HG03575 (cell line): ENCODE results near the gene HPSE2.

Experiments used
- ATAC-seq: cut with Tn5 transposase; IDR thresholded peaks from one replicate; pipeline ENCODE4 v1.9.1; 2021; ENCODE audit not compliant: unreplicated experiment, insufficient number of reproducible peaks, low FRiP score; ENCODE audit errors: extremely low read depth

The HPSE2 gene

GRCh38 chr10:98467506-98468318 is 767.9 kb downstream of the HPSE2 start:
- peak; percentile 69 for ATAC-seq

GRCh38 chr10:98466861-98467505 is 768.7 kb downstream of the HPSE2 start:
- ATAC-seq, result no peak

- no peak for ATAC-seq
Measured at GRCh38 chr10:98465866-98466265, 769.8 kb downstream of the HPSE2 start.

- ATAC-seq, result no peak
Measured at GRCh38 chr10:98463976-98464754, 771.5 kb downstream of the HPSE2 start.

- no peak for ATAC-seq
Measured at GRCh38 chr10:98463016-98463415, 772.6 kb downstream of the HPSE2 start.

GRCh38 chr10:98461500-98461842 is 774.2 kb downstream of the HPSE2 start:
- ATAC-seq, result no peak

- no peak for ATAC-seq
Measured at GRCh38 chr10:98460837-98461499, 774.7 kb downstream of the HPSE2 start.

GRCh38 chr10:98458809-98459784 is 776.6 kb downstream of the HPSE2 start:
- no peak for ATAC-seq

- ATAC-seq, result no peak
Measured at GRCh38 chr10:98457721-98458120, 777.9 kb downstream of the HPSE2 start.

GRCh38 chr10:98456686-98457482 is 778.8 kb downstream of the HPSE2 start:
- no peak for ATAC-seq

GRCh38 chr10:98456043-98456570 is 779.5 kb downstream of the HPSE2 start:
- no peak for ATAC-seq

- no peak for ATAC-seq
Measured at GRCh38 chr10:98453729-98454128, 781.9 kb downstream of the HPSE2 start.

GRCh38 chr10:98450618-98451017 is 785.0 kb downstream of the HPSE2 start:
- no peak for ATAC-seq

- ATAC-seq, result no peak
Measured at GRCh38 chr10:98449287-98449686, 786.4 kb downstream of the HPSE2 start.

- ATAC-seq, result peak; percentile 32
Measured at GRCh38 chr10:98446661-98447221, 788.9 kb downstream of the HPSE2 start, which contains the start of gene HPS1. HPS1 (minus strand) TSS chr10:98446935; CDS start chr10:98443240, 3,695 bp downstream.

GRCh38 chr10:98446151-98446660 is 789.4 kb downstream of the HPSE2 start:
- ATAC-seq, result peak; percentile 12
